Measurements from ENCODE around the gene RPP14.
A peak's percentile ranks its signal among the peaks of the same experiment; 100 is the strongest.

The RPP14 gene

DNA sequence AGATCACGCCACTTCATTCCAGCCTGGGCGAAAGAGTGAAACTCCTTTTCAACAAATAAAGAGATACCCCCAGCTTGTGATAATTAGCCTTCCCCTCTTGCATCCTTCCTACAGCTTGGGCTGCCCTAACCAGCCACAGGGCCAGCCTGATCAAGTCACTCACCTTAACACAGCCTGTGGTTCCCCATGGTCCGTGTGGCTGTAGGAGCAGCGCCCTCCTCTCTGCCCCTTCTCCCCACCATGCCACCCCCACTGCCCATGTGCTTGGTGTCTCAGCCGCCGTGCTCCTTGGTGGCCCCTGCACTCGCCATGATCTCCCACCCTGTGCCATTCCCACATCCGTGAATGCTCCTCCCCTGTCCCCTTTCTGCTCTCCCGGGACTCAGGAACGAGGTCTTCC, 13.2 kb upstream of the RPP14 start:
- no peak overlapping the region for H3K4me3 ChIP-seq (replicated peaks in 1 of 2; ENCODE audit: low read depth in 2 of 2, low read length in 2 of 2)
- TF ChIP-seq, protein P1, sequence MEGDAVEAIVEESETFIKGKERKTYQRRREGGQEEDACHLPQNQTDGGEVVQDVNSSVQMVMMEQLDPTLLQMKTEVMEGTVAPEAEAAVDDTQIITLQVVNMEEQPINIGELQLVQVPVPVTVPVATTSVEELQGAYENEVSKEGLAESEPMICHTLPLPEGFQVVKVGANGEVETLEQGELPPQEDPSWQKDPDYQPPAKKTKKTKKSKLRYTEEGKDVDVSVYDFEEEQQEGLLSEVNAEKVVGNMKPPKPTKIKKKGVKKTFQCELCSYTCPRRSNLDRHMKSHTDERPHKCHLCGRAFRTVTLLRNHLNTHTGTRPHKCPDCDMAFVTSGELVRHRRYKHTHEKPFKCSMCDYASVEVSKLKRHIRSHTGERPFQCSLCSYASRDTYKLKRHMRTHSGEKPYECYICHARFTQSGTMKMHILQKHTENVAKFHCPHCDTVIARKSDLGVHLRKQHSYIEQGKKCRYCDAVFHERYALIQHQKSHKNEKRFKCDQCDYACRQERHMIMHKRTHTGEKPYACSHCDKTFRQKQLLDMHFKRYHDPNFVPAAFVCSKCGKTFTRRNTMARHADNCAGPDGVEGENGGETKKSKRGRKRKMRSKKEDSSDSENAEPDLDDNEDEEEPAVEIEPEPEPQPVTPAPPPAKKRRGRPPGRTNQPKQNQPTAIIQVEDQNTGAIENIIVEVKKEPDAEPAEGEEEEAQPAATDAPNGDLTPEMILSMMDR (IDR thresholded peaks at IDR 0.05; ENCODE audit: low read depth, low read length): no peak
- DNase-seq (ENCODE audit: low read depth in 2 of 2): no peak

DNA sequence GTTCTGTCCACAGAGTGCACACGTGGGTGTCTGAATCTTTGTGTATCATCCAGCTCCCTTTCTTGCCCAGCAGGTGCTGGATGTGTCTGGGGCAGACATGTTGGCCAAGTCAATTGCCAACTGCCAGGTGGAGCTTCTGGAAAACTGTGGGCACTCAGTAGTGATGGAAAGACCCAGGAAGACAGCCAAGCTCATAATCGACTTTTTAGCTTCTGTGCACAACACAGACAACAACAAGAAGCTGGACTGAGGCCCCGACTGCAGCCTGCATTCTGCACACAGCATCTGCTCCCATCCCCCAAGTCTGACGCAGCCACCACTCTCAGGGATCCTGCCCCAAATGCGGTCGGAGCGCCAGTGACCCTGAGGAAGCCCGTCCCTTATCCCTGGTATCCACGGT, 12.5 kb upstream of the RPP14 start:
- H3K4me3 ChIP-seq (replicated peaks in 1 of 2; ENCODE audit: low read depth in 2 of 2, low read length in 2 of 2): no peak overlapping the region
- no peak for DNase-seq (ENCODE audit: low read depth in 2 of 2)
- TF ChIP-seq, protein P1 (IDR thresholded peaks at IDR 0.05; ENCODE audit: low read depth, low read length): no peak

DNA sequence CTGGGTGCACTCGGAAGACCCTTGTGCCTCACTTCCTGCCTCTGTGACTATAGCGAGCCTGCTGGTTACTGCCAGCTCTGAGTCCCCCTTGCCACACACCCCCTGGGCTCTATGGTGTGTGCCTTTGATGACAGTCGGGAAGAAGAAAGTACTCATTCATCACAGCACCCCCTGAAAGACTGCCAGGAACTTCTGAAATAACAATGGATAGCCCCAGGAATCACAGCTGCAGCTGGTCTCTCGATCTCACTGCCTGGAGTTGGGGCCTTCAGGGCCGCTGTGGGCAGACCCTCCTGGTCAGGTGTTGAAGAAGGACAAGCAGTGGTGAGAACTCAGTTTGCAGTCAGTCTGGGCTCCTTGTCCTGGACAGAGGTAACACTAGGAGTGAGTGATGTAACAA, 9.8 kb upstream of the RPP14 start:
- TF ChIP-seq, protein P1 (IDR thresholded peaks at IDR 0.05; ENCODE audit: low read depth, low read length): no peak
- no peak overlapping the region for H3K4me3 ChIP-seq (replicated peaks in 1 of 2; ENCODE audit: low read depth in 2 of 2, low read length in 2 of 2)
- no peak for DNase-seq (ENCODE audit: low read depth in 2 of 2)

DNA sequence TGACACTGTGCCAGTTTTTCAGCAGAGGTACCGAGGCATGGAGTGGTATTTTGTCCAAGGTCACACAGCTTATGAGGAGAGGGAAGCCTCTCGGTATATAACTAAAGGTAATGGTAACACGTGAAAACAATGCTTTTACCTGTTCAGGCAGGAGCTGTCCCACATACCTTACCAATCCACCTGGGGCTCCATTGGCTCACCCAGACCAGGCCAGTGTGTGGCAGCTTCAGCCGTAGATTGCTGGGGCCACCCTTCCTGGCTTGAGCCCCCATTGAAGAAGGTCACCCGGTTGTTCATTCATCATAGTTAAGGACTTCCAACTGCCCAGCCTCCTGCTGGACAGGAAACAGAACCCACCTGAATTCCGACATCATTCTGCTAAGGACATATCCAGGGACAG, 9.2 kb upstream of the RPP14 start:
- no peak for DNase-seq (ENCODE audit: low read depth in 2 of 2)
- no peak overlapping the region for H3K4me3 ChIP-seq (replicated peaks in 1 of 2; ENCODE audit: low read depth in 2 of 2, low read length in 2 of 2)
- TF ChIP-seq, protein P1 (IDR thresholded peaks at IDR 0.05; ENCODE audit: low read depth, low read length): no peak

DNA sequence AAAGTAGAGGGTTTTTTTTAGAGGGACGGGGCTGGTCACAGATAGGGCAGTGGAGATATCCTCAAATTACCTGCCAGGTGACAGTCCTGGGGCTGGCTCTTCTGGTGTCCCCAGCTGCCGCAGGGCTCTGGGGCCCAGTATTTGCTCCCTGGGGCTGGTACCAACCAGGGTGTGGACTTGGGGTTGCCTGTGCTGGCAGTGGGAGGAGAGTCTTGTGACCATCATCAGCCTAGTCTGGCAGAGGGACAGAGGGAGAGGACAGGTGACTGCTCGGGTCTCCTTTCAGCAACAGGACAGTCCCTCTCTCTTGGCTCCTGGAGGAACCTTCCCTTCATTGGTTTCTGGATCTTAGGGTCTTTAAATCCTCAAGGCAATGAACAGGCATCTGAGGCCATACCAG, 7.9 kb upstream of the RPP14 start:
- H3K4me3 ChIP-seq (replicated peaks in 1 of 2; ENCODE audit: low read depth in 2 of 2, low read length in 2 of 2): no peak overlapping the region
- TF ChIP-seq, protein P1 (IDR thresholded peaks at IDR 0.05; ENCODE audit: low read depth, low read length): no peak
- DNase-seq (ENCODE audit: low read depth in 2 of 2): no peak

DNA sequence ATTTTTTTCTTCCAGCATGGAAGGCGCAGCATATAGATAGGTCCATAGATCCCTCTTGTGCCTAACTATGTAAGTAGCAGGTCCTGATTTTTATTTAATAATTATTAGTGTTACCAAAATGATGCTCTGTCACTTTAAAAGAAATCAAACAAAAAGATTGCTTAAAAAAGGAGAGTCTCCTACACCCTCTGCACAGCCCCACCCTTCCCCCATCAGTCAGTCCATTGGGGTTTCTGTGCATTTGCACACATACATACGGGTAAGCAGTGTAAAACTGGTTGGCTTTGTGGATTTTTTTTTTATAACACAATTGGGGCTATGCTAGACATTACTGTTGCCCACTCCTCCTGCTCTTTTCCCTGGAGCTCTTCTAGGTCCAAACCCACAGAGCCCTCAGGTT, 7.0 kb upstream of the RPP14 start:
- no peak overlapping the region for H3K4me3 ChIP-seq (replicated peaks in 1 of 2; ENCODE audit: low read depth in 2 of 2, low read length in 2 of 2)
- TF ChIP-seq, protein P1 (IDR thresholded peaks at IDR 0.05; ENCODE audit: low read depth, low read length): no peak
- DNase-seq (ENCODE audit: low read depth in 2 of 2): no peak

DNA sequence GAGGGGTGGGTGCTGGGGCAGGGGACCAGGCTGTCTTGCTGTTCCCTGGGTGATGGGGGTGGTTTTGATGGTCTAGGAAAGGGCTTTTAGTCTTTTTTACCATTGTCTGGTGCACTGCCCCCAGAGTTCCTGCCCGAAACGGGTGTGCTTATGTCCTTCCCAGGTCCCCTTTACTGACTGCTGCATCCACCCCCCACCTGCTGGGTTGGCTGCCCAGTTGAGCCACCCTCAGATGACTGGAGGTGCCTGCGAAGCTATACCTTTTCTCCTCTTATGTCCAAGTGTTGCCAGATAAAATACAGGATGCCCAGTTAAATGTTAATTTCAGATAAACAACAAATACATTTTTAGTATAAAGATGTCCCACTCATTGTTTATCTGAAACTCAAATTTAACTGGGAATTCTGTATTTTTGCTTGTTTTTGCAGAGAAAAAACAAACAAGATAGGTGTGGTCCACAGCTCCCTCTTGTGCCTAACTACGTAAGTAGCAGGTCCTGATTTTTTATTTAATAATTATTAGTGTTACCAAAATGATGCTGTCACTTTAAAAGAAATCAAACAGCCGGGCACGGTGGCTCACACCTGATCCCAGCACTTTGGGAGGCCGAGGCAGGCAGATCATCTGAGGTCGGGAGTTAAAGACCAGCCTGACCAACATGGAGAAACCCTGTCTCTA, 6.1 kb upstream of the RPP14 start:
- no peak overlapping the region for H3K4me3 ChIP-seq (replicated peaks in 1 of 2; ENCODE audit: low read depth in 2 of 2, low read length in 2 of 2)
- DNase-seq (ENCODE audit: low read depth in 2 of 2): peak; percentile 75 to 80
- TF ChIP-seq, protein P1 (IDR thresholded peaks at IDR 0.05; ENCODE audit: low read depth, low read length): peak; percentile 49
